ENCODE data around the gene UPF1. TPM values are rescaled to one million over a fixed set of nuclear protein-coding genes. Genes with fewer than 3 reads are reported as not detected.

UPF1 gene
- polyA plus RNA-seq, 2 of the 4 experiments (the other 2 are of a cell fraction) = 19.2 to 28.6 TPM

DNA sequence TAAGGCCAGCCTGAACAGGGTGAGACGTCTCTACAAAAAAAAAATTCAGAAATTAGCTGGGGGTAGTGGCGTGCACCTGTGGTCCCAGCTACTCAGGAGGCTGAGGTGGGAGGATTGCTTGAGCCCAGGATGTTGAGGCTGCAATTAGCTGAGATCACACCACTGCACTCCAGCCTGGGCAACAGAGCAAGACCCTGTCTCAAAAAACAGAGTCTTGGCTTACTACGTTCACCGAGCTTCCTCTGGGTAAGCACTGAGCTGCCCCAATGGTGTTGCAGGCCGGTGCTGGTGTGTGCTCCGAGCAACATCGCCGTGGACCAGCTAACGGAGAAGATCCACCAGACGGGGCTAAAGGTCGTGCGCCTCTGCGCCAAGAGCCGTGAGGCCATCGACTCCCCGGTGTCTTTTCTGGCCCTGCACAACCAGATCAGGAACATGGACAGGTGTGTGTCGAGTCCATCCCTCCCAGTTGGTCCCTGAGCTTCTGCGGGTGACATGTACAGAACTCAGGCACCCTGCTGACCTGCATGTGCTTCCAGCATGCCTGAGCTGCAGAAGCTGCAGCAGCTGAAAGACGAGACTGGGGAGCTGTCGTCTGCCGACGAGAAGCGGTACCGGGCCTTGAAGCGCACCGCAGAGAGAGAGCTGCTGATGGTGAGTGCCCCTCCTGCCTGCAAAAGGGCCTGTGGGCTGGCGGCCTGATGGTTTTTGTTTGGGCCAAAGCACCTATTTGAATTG lies 24.1 kb downstream of the UPF1 start:
- H3K4me2 ChIP-seq = no peak overlapping the region
- CTCF ChIA-PET = interaction anchor here (1.0 to 5.8 kb wide), 9 partner anchors 9 to 385 kb away, joined by 3 to 41 read pairs (median 4); no protein-coding TSS in a partner anchor
- POLR2A ChIA-PET = no interaction called here
- H3K4me3 ChIP-seq = no peak overlapping the region
- WGBS (ENCODE audit: missing lambda C conversion rate) = 95% methylated on average over 21 of the region's 27 CpGs
- H3K27ac ChIP-seq = no peak overlapping the region
- TF ChIP-seq ZFP36 (IDR thresholded peaks at IDR 0.05; ENCODE audit: borderline replicate concordance, partially characterized antibody) (no peak), EHMT2 (IDR thresholded peaks at IDR 0.05; ENCODE audit: low read depth) (no peak), JUNB (IDR thresholded peaks at IDR 0.05) (no peak)
- FAIRE-seq = no peak
- no peak for DNase-seq (ENCODE audit: low read depth in 1 of 2, low spot score in 1 of 2)
- no peaks in the 10 kb centered on the region for H3K4me1 ChIP-seq
- no peaks in the 10 kb centered on the region for H3K9me3 ChIP-seq
- ATAC-seq = no peak

- ChIA-PET CTCF (interaction anchor here (0.6 to 5.8 kb wide), 7 partner anchors 10 to 385 kb away, joined by 3 to 41 read pairs (median 6); no protein-coding TSS in a partner anchor), POLR2A (no interaction called here)
- FAIRE-seq = no peak
- H3K4me2 ChIP-seq = no peak overlapping the region
- no peak overlapping the region for H3K27ac ChIP-seq
- peak in 1 of 2 experiments; percentile 53 for DNase-seq (ENCODE audit: low read depth in 1 of 2, low spot score in 1 of 2)
- H3K4me1 ChIP-seq = no peaks in the 10 kb centered on the region
- ATAC-seq = peak; percentile 78; a peak in 3 of 6 replicates
- H3K4me3 ChIP-seq = no peak overlapping the region
- no peaks in the 10 kb centered on the region for H3K9me3 ChIP-seq
- 91% methylated on average over 21 of the region's 22 CpGs for WGBS (ENCODE audit: missing lambda C conversion rate)
- TF ChIP-seq KDM1A (IDR thresholded peaks at IDR 0.05; ENCODE audit: low read depth) (no peak), CBX2 (IDR thresholded peaks at IDR 0.05; ENCODE audit: borderline replicate concordance, low read depth) (no peak), CHD4 (IDR thresholded peaks at IDR 0.05; ENCODE audit: borderline replicate concordance) (no peak), MYC (IDR thresholded peaks at IDR 0.05; ENCODE audit: borderline replicate concordance, low read length) (no peak), RCOR1 (IDR thresholded peaks at IDR 0.05; ENCODE audit: low read depth, low read length) (no peak), EP300 (IDR thresholded peaks at IDR 0.05) (no peak), POLR2AphosphoS2 (conservative IDR thresholded peaks at IDR 0.05; ENCODE audit: low read length) (no peak), FOSB (CRISPR knock-in tag; IDR thresholded peaks at IDR 0.05) (no peak), CEBPB (IDR thresholded peaks at IDR 0.05) (no peak), TP53 (CRISPR knock-in tag; IDR thresholded peaks at IDR 0.05) (no peak), RFX5 (IDR thresholded peaks at IDR 0.05) (no peak), HMGXB4 (CRISPR knock-in tag; IDR thresholded peaks at IDR 0.05; ENCODE audit: borderline replicate concordance) (no peak)
- TF ChIP-seq, protein P1, sequence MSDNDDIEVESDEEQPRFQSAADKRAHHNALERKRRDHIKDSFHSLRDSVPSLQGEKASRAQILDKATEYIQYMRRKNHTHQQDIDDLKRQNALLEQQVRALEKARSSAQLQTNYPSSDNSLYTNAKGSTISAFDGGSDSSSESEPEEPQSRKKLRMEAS (IDR thresholded peaks at IDR 0.05) = no peak
- TF ChIP-seq, protein P2, sequence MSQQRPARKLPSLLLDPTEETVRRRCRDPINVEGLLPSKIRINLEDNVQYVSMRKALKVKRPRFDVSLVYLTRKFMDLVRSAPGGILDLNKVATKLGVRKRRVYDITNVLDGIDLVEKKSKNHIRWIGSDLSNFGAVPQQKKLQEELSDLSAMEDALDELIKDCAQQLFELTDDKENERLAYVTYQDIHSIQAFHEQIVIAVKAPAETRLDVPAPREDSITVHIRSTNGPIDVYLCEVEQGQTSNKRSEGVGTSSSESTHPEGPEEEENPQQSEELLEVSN (IDR thresholded peaks at IDR 0.05; ENCODE audit: borderline replicate concordance, low read depth) = no peak
Measured at GRCh38 chr19:18856385-18857126, 24.8 kb downstream of the UPF1 start.

- Histone ChIP-seq H3K4me3 (no peak overlapping the region), H3K4me1 (no peaks in the 10 kb centered on the region), H3K27ac (no peak overlapping the region), H3K9me3 (no peaks in the 10 kb centered on the region), H3K4me2 (no peak overlapping the region)
- FAIRE-seq (no peak), ATAC-seq (no peak), DNase-seq (ENCODE audit: low read depth in 1 of 2, low spot score in 1 of 2) (no peak)
- ChIA-PET POLR2A (no interaction called here), CTCF (interaction anchor here (1.2 to 5.8 kb wide), 4 partner anchors 9 to 264 kb away, joined by 8 to 43 read pairs (median 32); no protein-coding TSS in a partner anchor)
- 91% methylated on average over 8 of the region's 13 CpGs for WGBS (ENCODE audit: missing lambda C conversion rate)
- no peak for TF ChIP-seq RCOR1 (IDR thresholded peaks at IDR 0.05; ENCODE audit: low read depth, low read length)
- TF ChIP-seq TFCP2L1 (CRISPR knock-in tag; IDR thresholded peaks at IDR 0.05) = no peak
- TF ChIP-seq TP53 (CRISPR knock-in tag; IDR thresholded peaks at IDR 0.05) = no peak
- no peak for TF ChIP-seq HOXA7 (CRISPR knock-in tag; IDR thresholded peaks at IDR 0.05)
- TF ChIP-seq CTCF (IDR thresholded peaks at IDR 0.05) = no peak
- no peak for TF ChIP-seq JUNB (IDR thresholded peaks at IDR 0.05)
- TF ChIP-seq, protein P1 (IDR thresholded peaks at IDR 0.05) = no peak
- TF ChIP-seq ATOH8 (CRISPR knock-in tag; IDR thresholded peaks at IDR 0.05; ENCODE audit: low read depth) = no peak
- TF ChIP-seq ZFP36 (IDR thresholded peaks at IDR 0.05; ENCODE audit: borderline replicate concordance, partially characterized antibody) = no peak
- TF ChIP-seq PHF8 (IDR thresholded peaks at IDR 0.05; ENCODE audit: borderline replicate concordance, low read depth) = no peak
- TF ChIP-seq HDAC2 (IDR thresholded peaks at IDR 0.05) = no peak
- TF ChIP-seq HOXB5 (CRISPR knock-in tag; IDR thresholded peaks at IDR 0.05) = no peak
- TF ChIP-seq NFE2L2 (conservative IDR thresholded peaks at IDR 0.05; ENCODE audit: low read length) = no peak
- no peak for TF ChIP-seq SREBF2 (IDR thresholded peaks at IDR 0.05)
Measured at GRCh38 chr19:18857223-18857622, 25.5 kb downstream of the UPF1 start.

Data from A549 (cell line).